Ecto neural progenitor cell (in vitro differentiated cells): Measurements from ENCODE around the gene MYO5A.
"Not testable (repeated sequence)": the region's sequence is repeated elsewhere in the genome, so short reads cannot be mapped to it uniquely, and the experiment has no call there.

ENCODE experiments used
- DNase-seq: peaks from one replicate; pipeline ENCODE4 v3.0.0-alpha.2; 2018; ENCODE audit warnings: low spot score

The MYO5A gene

DNA sequence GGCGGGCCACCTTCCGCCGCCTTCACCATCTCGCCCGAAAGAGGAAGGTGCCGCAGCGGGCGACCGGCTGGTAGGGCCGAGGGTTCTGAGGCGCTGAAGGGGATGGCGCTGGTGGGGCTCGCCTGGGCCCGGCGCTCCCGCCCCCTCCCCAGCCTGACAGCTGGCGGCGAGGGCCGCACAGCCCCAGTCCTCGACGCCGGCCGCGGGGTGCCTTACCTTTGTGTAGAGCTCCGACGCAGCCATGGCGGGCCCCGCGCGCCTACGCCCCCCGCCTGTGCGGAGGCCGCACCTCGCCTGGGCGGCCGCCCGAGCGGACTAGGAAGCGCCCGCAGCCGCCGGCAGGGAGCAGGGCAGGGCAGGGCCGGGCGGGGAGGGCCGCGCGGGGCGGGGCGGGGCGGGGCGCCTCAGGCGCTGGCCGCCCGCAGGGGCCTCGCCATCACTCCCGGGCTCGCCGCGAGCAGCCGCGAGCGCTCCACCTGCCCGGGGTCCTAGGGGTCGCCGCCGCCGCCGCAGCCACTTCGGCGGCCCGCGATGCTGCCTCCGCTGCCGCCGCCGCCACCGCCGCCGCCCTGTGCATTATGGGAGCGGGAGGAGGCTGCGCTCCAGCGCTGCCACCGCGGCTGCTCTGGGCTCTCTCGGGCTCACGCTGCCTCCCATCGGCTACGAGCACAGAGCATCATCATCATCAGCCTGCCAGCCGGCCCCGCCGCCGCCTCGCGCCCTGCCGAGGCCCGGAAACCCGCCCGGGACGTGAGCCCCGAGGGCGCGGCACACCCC, at the start of gene MYO5A:
MYO5A (minus strand) TSS at position 317 of the 777 bp plus-strand sequence; CDS start at position 243, 74 bp downstream.
- peak; percentile 86 for DNase-seq

DNA sequence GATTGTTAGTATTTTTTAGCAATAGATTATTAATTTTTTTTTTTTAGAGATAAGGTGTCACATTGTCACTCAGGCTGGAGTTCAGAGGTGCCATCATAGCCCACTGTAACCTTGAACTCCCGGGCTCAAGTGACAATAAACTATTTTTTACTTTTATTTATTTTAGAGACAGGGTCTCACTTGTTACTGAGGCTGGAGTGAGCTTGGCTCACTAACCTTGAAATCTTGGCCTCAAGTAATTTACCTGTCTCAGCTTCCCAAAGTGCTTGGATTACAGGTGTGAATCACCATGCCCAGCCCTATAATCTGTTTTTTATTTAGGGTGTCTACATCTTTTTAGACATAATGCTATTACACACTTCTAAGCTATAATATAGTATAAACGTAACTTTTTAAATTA, 48.0 kb upstream of the MYO5A start:
- no peak for DNase-seq

DNA sequence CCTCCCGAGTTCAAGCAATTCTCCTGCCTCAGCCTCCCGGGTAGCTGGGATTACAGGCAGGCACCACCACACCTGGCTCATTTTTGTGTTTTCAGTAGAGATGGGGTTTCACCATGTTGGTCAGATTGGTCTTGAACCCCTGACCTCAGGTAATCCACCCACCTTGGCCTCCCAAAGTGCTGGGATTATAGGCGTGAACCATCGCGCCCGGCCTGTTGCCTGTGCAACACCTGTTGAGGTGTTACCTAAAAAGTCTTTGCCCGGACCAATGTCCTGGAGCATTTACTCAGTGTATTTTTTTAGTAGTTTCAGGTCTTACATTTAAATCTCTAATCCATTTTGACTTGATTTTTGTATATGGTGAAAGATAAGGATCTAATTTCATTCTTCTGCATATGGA, 46.9 kb upstream of the MYO5A start:
- DNase-seq, result not testable (repeated sequence)

DNA sequence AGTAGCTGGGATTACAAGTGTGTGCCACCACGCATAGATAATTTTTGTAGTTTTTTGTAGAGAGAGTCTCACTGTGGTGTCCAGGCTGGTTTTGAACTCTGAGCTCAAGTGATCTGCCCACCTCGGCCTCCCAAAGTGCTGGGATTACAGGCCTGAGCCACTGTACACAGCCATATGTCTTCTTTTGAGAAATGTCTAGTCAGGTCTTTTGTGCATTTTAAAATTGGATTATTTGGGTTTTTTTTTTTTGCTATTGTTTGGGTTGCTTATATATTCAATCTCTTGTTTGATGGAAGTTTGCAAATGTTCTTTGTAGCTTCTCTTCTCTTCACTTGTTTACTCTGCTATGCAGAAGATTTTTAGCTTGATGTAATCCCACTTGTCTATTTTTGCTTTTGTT, 46.4 kb upstream of the MYO5A start:
- no peak for DNase-seq

DNA sequence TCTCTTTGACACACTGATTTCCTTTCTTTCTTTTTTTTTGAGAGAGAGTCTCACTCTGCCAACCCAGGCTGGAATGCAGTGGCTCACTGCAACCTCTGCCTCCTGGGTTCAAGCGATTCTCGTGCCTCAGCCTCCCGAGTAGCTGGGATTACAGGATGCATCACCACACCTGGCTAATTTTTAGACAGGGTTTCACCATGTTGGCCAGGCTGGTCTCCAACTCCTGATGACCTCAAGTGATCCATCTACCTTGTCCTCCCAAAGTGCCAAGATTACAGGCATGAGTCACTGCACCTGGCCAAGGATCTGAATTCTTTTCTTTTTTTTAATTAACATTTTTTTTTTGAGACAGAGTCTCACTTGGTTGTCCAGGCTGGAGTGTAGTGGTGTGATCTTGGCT, 45.9 kb upstream of the MYO5A start:
- DNase-seq, result not testable (repeated sequence)

DNA sequence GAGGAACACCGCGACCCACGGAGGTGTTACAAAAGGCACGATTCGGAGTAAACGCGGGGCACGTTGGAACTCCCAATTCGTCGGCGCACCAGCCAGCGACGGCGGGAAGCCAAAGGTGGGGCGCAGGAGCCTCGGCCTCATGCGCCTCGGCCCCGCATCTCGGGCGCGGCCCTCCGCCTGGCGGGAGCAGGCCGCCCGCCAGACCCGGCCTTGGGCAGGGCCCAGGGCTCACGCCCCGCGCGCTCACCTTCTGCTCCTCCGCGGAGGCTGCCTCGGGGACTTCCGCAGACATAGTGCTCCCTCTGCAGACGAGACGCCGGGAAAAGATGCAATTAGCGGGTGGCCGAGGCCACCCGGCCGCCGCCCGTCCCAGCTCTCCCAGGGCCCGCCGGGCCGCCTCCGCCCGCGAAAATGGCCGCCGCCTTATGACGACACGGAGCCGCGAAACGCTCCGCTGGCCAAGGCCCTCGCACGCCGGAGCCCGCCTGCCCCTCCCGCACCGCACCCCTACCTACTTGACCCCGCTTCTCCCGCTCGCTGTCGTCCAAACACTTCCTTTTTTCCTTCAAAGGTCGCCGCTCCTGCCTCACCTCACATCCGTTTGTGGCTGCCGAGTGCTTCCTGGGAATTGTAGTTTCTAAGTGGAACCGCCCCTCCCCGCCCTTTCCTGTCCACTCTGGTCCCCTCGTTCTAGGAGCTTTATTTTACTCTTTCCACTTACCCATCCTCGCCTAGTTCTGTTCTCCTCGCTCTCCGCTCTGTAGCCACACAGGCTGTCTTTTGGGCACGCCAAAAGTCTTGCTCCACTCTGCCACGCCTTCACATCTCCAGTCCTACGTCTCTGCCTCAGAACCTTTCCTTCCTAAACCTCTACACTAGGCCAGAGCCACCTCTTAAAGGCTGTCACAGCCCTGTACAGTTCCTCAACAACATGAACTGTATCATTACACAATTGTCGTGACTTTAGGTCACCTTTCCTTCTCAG, 40.2 kb upstream of the MYO5A start, which contains the start of gene ARPP19:
ARPP19 (minus strand) TSS at position 430 of the 985 bp plus-strand sequence; CDS start at position 292, 138 bp downstream.
- DNase-seq, result peak; percentile 95

DNA sequence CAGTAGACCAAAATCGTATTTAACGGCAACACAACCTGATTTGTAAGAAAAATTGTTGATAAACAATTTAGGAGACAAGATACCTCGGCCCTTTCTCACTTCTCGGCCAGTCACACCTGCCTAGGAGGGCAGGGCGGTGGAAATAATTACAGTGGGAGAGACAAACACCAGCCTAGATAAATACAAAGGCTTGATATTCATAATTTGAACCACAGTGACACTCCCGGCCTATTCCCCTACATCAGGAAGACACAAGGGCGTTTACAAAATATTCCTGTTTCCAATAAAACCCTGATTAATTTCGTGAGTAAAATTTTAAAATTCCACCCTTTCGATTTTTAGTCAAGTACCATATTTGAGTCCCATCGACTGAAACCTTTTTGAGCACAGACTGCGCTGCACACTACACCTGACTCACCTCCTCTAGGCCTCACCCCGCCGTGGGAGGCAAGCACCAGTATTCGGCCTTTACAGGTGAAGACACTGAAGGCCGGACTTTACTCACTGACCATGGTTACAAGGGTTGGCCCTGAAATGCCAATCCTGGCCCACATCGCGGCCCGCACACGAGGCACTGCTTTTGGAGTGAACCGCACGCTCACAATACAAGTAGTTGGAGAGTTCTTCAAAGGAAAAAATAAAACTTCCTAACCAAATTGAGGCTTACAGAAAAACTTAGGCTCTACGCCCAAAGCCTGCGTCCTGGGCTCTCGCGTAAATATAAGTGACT, 39.4 kb upstream of the MYO5A start:
- peak; percentile 47 for DNase-seq

DNA sequence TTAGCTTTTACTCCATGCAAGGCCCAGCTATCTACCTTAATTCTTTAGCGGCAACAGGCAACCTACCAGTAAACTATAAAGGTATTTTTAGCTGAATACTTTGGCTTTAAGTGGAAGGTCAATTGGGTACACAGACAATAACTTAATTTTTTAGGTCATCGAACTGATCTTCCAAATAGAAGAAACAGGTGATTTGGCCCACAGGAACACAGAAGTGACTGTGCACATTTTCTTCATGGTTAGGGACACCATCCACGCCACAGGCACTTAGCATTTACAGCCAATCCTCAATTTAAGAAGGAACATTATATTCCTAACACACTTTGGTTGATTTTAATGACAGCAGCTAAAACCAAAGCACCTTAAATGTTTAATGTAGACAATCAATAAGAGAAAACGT, 38.2 kb upstream of the MYO5A start:
- no peak for DNase-seq

DNA sequence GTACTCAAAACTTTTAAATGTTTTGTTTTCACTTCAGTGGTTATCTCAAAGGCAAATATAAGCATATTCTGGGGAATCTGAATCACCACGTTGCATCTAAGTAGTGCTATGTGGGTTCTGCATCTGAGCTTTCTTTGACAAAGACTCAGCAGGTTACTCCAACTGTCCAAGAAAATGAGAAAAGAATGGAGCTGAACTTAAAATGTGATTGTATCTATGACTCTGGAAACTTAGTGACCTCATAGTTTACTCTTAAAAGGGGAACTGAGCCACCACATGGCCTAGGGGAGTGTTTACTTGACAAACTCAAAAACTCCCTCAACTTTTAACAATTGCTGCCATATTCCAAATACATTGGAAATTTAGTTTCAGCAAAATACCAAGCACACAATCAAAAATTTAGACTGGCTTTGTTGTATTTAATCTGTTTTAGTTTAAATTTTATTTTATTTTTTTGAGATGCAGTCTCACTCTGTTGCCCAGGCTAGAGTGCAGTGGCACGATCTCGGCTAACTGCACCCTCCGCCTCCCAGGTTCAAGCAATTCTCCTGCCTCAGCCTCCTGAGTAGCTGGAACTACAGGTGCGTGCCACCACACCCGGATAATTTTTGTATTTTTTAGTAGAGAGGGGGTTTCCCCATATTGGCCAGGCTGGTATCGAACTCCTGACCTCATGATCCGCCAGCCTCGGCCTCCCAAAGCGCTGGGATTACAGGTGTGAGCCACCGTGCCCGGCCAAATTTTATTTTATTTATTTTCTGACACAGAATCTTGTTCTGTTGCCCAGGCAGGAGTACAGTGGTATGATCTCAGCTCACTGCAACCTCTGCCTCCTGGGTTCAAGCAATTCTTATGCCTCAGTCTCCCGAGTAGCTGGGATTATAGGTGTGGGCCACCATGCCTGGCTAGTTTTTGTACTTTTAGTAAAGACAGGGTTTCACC, 37.0 kb upstream of the MYO5A start:
- DNase-seq, result not testable (repeated sequence)

DNA sequence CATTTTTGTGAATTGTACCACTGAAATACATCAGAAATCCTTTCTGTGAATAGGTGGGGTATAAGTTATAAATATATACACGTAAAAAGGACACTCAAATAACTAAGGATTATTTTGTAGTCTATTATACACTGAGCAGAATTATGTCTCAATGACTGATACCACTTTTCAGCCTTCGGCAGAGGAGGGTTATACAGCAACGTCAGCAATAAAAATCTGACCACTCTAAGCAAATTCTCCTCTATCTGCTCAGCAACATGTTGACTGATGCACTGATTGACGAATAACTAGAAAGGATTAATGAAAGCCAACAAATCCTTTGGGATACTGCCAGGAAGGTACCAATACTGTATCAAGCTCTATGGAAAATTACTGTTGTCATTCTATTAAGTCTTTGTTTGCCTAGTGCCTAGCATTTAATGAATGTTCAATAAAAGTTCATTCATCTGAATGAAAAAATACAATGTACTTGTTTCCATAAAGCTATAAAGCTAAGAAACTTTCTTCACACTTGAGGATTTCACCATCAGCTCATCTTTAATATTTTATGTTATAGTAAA, 34.9 kb upstream of the MYO5A start:
- DNase-seq, result no peak

DNA sequence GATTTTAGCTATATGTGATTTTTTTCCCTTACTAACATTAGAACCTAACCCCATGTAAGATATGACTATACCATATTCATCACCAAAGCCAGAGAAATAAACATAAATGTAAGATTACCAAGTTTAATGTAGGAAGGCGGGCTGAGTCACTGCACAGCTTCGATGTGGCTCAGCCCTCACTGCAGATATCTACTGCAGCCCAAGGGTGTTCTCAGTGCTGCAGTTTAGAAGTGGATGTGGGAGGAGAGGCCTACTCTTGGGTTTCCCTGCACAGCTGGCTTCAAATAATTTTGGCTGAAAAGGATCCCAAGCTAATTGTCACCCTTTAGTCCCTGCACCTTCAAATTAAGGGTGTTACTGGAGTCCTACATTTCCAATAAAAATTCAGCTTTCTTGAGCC, 30.9 kb upstream of the MYO5A start:
- no peak for DNase-seq

DNA sequence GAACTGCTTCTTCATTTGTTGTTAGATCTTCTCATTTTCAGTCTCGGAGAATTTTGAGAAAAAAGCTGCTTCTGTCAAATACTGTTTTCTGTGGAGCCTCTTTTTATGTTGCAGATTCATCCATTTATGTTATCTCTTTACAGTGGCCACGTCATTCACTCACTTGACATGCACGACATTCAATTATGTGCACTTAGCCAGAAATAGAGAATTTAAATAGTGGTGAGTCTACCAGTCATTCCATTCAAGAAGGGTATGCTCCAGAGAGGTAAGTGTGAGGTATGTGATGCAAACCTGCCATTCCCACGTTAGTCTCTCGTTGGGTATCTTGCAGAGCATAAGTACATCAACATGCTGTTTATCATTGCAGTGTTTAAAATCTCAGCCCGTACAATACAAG, 30.3 kb upstream of the MYO5A start:
- no peak for DNase-seq

DNA sequence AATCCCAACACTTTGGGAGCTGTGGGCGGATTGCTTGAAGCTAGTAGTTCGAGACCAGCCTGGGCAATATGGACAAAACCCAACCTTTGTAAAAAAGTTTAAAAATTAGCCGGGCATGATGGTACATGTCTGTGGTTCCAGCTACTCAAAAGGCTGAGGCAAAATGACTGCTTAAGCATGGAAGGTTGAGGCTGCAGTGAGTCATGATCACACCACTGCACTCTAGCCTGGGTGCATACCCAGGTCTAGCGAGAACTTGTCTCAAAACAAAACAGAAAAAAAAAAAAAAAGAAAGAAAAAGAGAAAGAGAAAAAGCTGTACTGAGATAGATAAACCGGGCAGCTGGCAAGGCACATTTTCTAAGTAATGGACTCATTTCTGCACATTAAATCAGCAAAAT, 29.5 kb upstream of the MYO5A start:
- no peak for DNase-seq

DNA sequence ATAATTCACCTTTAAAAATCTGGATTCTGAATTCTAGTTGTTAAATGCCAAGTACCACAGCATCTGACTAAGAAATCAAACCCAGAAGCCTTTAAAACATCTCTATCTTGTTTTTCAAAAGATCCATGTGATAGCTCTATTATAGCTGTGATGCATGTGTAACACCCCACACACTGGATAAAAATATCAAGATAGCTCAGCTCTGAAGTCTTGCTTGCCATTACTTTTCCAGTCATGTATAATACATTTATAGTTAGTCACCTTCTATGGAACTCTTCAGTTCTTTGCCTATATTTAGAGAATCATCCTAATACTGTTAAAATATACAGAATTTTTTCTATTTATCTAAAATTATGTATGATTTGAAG, 28.6 kb upstream of the MYO5A start:
- no peak for DNase-seq

DNA sequence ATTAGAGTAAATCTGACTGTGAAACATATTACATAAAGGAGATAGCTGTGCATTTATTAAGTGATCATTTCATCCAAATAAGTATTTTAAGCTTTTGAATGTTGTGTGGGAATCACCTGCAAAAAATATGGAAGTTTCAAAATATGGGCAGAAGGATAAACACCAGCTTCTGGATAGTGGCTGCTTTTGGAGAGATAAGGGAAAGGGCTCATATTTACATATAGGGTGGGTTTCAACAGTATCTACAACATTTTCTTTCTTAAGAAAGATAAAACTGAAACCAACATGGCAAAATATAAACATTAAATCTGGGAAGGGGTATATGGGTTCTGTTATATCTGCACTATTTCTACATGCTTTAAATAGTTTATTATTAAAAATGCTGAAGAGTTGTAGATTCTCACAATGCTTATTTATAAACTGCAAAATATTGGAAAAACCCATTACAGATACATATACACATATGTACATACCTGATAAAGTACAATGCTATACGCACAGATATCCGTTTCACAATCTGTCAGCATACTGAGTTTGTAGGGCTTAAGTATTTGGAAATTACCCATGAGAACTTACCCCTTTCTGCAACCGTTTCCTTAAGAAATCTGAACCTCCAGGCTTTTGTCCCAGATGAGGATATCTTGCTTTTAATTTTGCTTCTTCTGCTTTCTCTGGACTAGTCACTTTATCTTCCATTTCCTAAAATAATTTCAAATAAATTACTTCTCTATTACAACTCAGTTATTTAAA, 28.0 kb upstream of the MYO5A start:
- DNase-seq, result no peak

DNA sequence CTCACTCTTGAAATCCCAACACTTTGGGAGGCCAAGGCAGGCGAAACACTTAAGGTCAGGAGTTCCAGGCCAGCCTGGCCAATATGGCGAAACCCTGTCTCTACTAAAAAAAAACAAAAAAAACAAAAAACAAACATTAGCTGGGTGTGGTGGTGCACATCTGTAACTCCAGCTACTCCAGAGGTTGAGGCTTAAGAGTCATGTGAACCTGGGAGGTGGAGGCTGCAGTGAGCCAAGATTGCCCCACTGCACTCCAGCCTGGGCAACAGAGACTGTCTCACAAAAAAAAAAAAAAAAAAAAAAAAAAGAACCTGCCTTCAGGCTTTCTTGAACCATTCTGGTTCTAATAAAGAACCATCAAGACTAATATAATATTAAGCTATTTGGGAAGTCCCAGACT, 23.6 kb upstream of the MYO5A start:
- no peak for DNase-seq

DNA sequence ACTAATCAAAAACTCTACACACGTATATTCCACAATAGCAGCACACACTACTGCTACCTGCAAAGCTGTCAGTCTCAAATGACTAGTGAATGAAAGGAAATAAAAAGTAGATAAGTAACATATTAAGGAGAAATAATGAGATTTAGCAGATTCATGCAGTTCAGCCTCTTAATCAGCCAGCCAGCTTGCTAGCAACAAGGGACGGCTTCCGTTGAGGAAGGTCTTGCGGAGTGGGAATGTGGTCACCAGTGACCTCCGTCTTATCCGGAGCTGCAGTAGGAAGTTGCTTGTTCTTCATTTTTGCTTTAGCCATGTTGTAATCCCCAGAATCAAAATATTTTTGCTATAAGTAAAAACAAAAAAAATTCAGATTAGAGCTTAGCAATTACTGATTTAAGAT, 23.1 kb upstream of the MYO5A start:
- no peak for DNase-seq

DNA sequence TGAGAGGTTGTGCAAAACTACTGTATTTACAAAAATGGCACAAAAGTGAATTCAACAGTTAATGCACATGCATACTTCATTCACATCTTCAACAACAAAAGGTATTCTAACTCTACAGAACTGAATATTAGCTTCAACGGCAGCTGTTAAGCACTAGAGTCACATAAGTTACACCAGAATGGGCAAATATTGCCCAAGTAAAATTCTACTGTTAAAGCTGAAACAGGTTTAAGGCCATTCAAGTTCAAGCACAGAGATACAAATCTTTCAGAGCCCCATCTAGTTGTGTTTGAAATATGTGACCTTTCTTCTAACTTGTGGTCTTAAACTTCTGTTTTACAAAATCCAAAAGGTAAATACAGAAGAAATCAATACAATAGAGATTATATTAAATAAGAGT, 22.5 kb upstream of the MYO5A start:
- not testable (repeated sequence) for DNase-seq

DNA sequence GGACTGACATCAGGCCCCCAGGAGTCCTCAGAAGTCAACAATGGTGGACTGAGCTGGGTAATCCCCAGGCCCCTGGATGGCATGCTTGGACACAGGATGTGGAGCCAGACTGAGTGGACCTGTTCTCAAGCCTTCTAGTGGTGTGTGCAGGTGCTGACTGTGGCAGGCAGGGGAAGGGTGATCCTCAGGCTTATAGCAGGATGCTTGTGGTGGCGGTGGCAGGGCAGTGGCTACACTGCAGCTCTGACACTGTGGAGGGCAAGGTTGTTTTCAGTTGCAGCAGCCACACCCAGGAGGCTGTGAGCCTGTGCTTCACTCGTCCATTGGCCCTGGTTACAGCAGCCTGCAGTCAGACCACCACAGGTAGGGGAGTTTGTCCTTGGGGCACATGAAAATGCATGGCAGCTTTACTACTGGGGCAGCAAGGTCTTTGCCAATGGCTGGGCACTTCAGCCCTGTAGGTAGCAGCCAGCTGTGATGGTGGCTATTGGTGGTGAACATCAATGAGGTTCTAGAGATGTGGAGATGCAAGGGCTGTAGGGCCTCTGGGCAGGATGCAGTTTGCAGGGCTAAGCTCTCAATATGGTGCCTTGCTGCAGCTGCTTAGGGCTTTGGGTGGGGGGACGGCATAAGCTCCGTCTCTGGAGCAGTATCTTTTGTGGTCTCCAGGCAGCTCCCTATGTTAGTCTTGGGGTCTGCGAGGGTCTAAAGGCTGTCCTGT, 17.5 kb upstream of the MYO5A start:
- DNase-seq, result no peak
